Brain microvascular endothelial cell (primary cell): ENCODE data around the gene MED22.

Experiments
- DNase-seq: peaks from one replicate; pipeline ENCODE4 v3.0.0-alpha.2; 2020
- H3K27ac ChIP-seq: fragments of 250-450 bp; sonication (Bioruptor Pico); 2 replicates; pipeline ENCODE4 v1.5.1; 2020; ENCODE audit warnings: mild to moderate bottlenecking, moderate library complexity
- H3K27me3 ChIP-seq: fragments of 250-450 bp; sonication (Bioruptor Pico); replicated peaks from 2 replicates; pipeline ENCODE4 v1.5.1; 2020; ENCODE audit warnings: mild to moderate bottlenecking
- H3K36me3 ChIP-seq: fragments of 250-450 bp; sonication (Bioruptor Pico); replicated peaks from 2 replicates; pipeline ENCODE4 v1.5.1; 2020; ENCODE audit warnings: mild to moderate bottlenecking
- H3K4me3 ChIP-seq: 2 replicates; pipeline ENCODE4 v1.5.1; 2011; ENCODE audit warnings: low read depth, mild to moderate bottlenecking, control low read depth, low read length, moderate library complexity
- in situ Hi-C: cut with HindIII; loops from 2 replicates; pipeline ENCODE4 v1.10.0; 2017; ENCODE audit warnings: low sequenced_read_pairs, low pct_ligation_motif_present
- TF ChIP-seq, protein P1 (sequence below): IDR thresholded peaks from 2 replicates; pipeline ENCODE4 v1.5.1; 2011; ENCODE audit warnings: low read depth, mild to moderate bottlenecking, moderate library complexity, low read length, control low read depth, inconsistent platforms; ENCODE audit errors: missing control alignments

The MED22 gene

GRCh38 chr9:133384736-133385321 is 36.9 kb upstream of the MED22 start:
- in situ Hi-C loops = no loop called here
- Histone ChIP-seq H3K27ac (no peak overlapping the region), H3K4me3 (no peak overlapping the region), H3K36me3 (no peaks in the 10 kb centered on the region), H3K27me3 (no peaks in the 10 kb centered on the region)
- TF ChIP-seq, protein P1, sequence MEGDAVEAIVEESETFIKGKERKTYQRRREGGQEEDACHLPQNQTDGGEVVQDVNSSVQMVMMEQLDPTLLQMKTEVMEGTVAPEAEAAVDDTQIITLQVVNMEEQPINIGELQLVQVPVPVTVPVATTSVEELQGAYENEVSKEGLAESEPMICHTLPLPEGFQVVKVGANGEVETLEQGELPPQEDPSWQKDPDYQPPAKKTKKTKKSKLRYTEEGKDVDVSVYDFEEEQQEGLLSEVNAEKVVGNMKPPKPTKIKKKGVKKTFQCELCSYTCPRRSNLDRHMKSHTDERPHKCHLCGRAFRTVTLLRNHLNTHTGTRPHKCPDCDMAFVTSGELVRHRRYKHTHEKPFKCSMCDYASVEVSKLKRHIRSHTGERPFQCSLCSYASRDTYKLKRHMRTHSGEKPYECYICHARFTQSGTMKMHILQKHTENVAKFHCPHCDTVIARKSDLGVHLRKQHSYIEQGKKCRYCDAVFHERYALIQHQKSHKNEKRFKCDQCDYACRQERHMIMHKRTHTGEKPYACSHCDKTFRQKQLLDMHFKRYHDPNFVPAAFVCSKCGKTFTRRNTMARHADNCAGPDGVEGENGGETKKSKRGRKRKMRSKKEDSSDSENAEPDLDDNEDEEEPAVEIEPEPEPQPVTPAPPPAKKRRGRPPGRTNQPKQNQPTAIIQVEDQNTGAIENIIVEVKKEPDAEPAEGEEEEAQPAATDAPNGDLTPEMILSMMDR = no peak
- no peak for DNase-seq

DNA sequence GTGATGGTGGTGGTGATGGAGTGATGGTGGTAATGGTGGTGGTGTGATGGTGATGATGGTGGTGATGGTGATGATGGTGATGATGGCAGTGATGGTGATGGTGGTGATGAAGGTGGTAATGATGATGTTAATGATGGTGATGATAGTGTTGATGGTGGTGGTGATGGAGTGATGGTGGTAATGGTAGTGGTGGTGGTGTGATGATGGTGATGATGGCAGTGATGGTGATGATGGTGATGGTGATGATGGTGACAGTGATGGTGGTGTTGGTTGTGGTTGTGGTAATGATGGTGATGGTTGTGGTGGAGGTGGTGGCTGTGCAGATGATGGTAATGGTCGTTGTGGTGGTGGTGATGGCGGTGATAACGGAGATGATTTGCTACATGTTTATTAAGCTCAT is 35.5 kb upstream of the MED22 start:
- H3K4me3 ChIP-seq = no peak overlapping the region
- no peaks in the 10 kb centered on the region for H3K27me3 ChIP-seq
- no peak for DNase-seq
- TF ChIP-seq, protein P1 = no peak
- in situ Hi-C loops = no loop called here
- H3K36me3 ChIP-seq = no peaks in the 10 kb centered on the region
- no peak overlapping the region for H3K27ac ChIP-seq

DNA sequence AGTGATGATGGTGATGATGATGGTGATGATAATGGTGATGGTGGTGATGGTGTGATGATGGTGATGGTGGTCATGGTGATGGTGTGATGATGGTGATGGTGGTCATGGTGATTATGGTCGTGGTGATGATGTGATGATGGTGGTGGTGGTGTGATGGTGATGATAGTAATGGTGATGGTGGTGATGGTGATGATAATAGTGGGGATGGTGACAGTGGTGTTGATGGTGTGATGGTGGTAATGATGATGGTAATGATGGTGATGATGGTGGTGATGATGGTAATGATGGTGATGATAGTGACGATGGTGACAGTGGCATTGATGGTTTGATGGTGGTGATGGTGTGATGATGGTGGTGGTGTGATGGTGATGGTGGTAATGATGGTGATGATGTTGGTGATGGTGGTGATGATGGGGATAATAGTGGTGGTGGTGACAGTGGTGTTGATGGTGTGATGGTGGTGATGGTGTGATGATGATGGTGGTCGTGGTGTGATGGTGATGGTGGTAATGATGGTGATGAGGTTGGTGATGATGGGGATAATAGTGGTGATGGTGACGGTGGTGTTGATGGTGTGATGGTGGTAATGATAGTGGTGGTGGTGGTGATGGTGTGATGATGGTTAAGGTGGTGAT is 34.7 kb upstream of the MED22 start:
- Histone ChIP-seq H3K4me3 (no peak overlapping the region), H3K36me3 (no peaks in the 10 kb centered on the region), H3K27me3 (no peaks in the 10 kb centered on the region), H3K27ac (no peak overlapping the region)
- TF ChIP-seq, protein P1 = no peak
- in situ Hi-C loops = no loop called here
- DNase-seq = no peak

GRCh38 chr9:133380734-133381133 is 32.8 kb upstream of the MED22 start:
- in situ Hi-C loops = no loop called here
- H3K27ac ChIP-seq = no peak overlapping the region
- TF ChIP-seq, protein P1 = no peak
- H3K4me3 ChIP-seq = no peak overlapping the region
- H3K36me3 ChIP-seq = peaks cover under 1% of the 10 kb centered on the region
- DNase-seq = no peak
- H3K27me3 ChIP-seq = no peaks in the 10 kb centered on the region

DNA sequence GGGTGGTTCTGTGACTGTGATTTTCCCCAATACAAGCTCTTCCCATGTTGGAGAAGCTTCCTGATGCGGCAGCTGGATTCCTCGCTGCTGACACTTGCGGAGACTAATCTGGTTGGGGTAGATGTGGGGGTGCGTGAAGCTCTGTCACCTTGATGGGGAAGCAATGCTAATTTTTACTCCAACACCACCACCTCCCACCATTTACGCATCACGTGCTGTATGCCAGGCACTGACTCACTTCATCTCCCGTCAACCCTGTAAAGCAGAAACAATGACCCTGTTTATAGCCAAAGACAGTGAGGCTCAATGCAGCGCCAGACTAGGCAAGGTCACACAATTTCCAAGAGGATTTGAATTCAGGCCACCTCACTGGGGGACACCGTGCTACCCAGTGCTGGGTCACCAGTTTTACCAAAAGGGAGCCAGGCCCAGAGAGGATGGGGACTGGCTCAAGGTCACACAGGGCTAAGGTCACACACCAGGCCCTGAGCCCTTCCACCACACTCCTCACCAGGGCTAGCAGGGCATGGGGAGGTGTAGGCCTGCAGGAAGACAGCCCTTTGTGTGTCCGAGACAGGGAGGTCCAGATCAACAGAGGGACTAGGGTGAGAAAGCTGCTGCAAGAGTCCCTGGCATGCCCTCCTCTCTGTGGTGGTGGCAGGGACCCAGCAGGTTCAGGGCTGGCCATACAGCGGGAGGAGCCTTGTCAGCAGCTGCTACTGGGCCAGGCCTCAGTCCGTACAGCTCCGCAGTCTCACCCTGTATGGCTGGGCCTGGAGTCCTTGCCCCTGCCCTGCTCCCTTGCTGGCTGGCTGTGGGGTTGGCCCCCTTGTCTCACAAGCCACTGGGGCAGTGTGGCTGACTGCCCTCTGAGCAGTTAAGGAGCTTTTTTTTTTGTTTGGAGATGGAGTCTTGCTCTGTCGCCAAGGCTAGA is 31.5 kb upstream of the MED22 start:
- in situ Hi-C loops = no loop called here
- H3K4me3 ChIP-seq = no peak overlapping the region
- TF ChIP-seq, protein P1 = no peak

More for the DNA sequence above, 31.5 kb upstream of the MED22 start:
- no peak for DNase-seq
- no peak overlapping the region for H3K27ac ChIP-seq
- peaks cover 3% of the 10 kb centered on the region for H3K36me3 ChIP-seq
- no peaks in the 10 kb centered on the region for H3K27me3 ChIP-seq
